DOHH2 (cell line): ENCODE results near the gene TBL2.
A peak's percentile ranks its signal among the peaks of the same experiment; 100 is the strongest.

Experiments
- H3F3A ChIP-seq: fragments of 200-600 bp; sonication (generic), shearing (Covaris generic); 2 replicates; pipeline ENCODE4 v1.6.0; 2016; ENCODE audit warnings: antibody characterized with exemption, mild to moderate bottlenecking; ENCODE audit not compliant: control insufficient read depth, insufficient read depth
- H3K27ac ChIP-seq: fragments of 200-600 bp; sonication (generic); 2 replicates; pipeline ENCODE4 v1.5.1; 2014; ENCODE audit warnings: low read depth, mild to moderate bottlenecking, low read length, moderate library complexity
- H3K27me3 ChIP-seq: fragments of 200-600 bp; sonication (generic); 2 replicates; pipeline ENCODE4 v1.6.1; 2014; ENCODE audit warnings: mild to moderate bottlenecking, low read length, mixed read lengths; ENCODE audit not compliant: control insufficient read depth
- H3K36me3 ChIP-seq: fragments of 200-600 bp; sonication (generic); 2 replicates; pipeline ENCODE4 v1.6.1; 2014; ENCODE audit warnings: mild to moderate bottlenecking, low read length, moderate library complexity, mixed read lengths; ENCODE audit not compliant: control insufficient read depth
- H3K4me1 ChIP-seq: fragments of 200-600 bp; sonication (generic); 2 replicates; pipeline ENCODE4 v1.6.1; 2014; ENCODE audit warnings: mild to moderate bottlenecking, low read length, mixed read lengths; ENCODE audit not compliant: control insufficient read depth
- H3K4me2 ChIP-seq: fragments of 200-600 bp; sonication (generic); 2 replicates; pipeline ENCODE4 v1.6.0; 2014; ENCODE audit warnings: mild to moderate bottlenecking, low read length, moderate library complexity
- H3K4me3 ChIP-seq: fragments of 200-600 bp; sonication (generic); 2 replicates; pipeline ENCODE4 v1.5.1; 2014; ENCODE audit warnings: mild to moderate bottlenecking, low read length, mixed read lengths
- H3K79me2 ChIP-seq: fragments of 200-600 bp; sonication (generic); 2 replicates; pipeline ENCODE4 v1.6.1; 2014; ENCODE audit warnings: mild to moderate bottlenecking, low read length, mixed read lengths; ENCODE audit not compliant: control insufficient read depth
- H3K9me2 ChIP-seq: fragments of 200-600 bp; sonication (generic); replicated peaks from 2 replicates; pipeline ENCODE4 v1.6.1; 2014; ENCODE audit warnings: mild to moderate bottlenecking, low read length, mixed read lengths; ENCODE audit not compliant: control insufficient read depth
- H3K9me3 ChIP-seq: fragments of 200-600 bp; sonication (generic); 2 replicates; pipeline ENCODE4 v1.6.1; 2014; ENCODE audit warnings: antibody characterized with exemption, low read length, mixed read lengths; ENCODE audit not compliant: control insufficient read depth, insufficient read depth
- H4K20me1 ChIP-seq: fragments of 200-600 bp; sonication (generic); 2 replicates; pipeline ENCODE4 v1.6.0; 2014; ENCODE audit warnings: low read depth, mild to moderate bottlenecking, antibody characterized with exemption, low read length, moderate library complexity; ENCODE audit not compliant: control insufficient read depth, insufficient read depth
- EZH2phosphoT487 ChIP-seq: fragments of 200-600 bp; sonication (generic); IDR thresholded peaks from 2 replicates; pipeline ENCODE4 v1.6.1; 2017; ENCODE audit warnings: borderline replicate concordance, mild to moderate bottlenecking, antibody characterized with exemption, low read length, moderate library complexity, mixed read lengths
- TF ChIP-seq, protein P1 (sequence below): fragments of 200-600 bp; sonication (generic); IDR thresholded peaks from one replicate; pipeline ENCODE4 v1.5.1; 2014; ENCODE audit warnings: antibody characterized with exemption, mild to moderate bottlenecking, low read depth, low read length; ENCODE audit not compliant: poor library complexity, severe bottlenecking

TBL2 gene

GRCh38 chr7:73557397-73558257 is 20.8 kb downstream of the TBL2 start, which contains the start of gene BCL7B:
TSS of gene BCL7B (minus strand) at chr7:73557690. CDS start at chr7:73557578, 112 bp downstream.
- TF ChIP-seq, protein P1, sequence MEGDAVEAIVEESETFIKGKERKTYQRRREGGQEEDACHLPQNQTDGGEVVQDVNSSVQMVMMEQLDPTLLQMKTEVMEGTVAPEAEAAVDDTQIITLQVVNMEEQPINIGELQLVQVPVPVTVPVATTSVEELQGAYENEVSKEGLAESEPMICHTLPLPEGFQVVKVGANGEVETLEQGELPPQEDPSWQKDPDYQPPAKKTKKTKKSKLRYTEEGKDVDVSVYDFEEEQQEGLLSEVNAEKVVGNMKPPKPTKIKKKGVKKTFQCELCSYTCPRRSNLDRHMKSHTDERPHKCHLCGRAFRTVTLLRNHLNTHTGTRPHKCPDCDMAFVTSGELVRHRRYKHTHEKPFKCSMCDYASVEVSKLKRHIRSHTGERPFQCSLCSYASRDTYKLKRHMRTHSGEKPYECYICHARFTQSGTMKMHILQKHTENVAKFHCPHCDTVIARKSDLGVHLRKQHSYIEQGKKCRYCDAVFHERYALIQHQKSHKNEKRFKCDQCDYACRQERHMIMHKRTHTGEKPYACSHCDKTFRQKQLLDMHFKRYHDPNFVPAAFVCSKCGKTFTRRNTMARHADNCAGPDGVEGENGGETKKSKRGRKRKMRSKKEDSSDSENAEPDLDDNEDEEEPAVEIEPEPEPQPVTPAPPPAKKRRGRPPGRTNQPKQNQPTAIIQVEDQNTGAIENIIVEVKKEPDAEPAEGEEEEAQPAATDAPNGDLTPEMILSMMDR = no peak
- no peak for TF ChIP-seq EZH2phosphoT487
- peaks cover 34% of the 10 kb centered on the region for H3K36me3 ChIP-seq
- H3K27me3 ChIP-seq = peaks cover 3% of the 10 kb centered on the region; the same call in 1 of the 2 replicates
- H3K9me2 ChIP-seq = no peaks in the 10 kb centered on the region
- H3K9me3 ChIP-seq = no peaks in the 10 kb centered on the region
- peaks cover 10% of the 10 kb centered on the region; the same call in 1 of the 2 replicates for H3F3A ChIP-seq
- peak within 1 kb of the TSS; percentile 87 for H3K4me3 ChIP-seq
- H3K4me2 ChIP-seq = peak within 1 kb of the TSS; percentile 76
- peaks cover 39% of the 10 kb centered on the region for H3K4me1 ChIP-seq
- H4K20me1 ChIP-seq = peaks cover 8% of the 10 kb centered on the region; the same call in 1 of the 2 replicates
- peaks cover 44% of the 10 kb centered on the region for H3K79me2 ChIP-seq
- peak within 1 kb of the TSS; percentile 74 for H3K27ac ChIP-seq

DNA sequence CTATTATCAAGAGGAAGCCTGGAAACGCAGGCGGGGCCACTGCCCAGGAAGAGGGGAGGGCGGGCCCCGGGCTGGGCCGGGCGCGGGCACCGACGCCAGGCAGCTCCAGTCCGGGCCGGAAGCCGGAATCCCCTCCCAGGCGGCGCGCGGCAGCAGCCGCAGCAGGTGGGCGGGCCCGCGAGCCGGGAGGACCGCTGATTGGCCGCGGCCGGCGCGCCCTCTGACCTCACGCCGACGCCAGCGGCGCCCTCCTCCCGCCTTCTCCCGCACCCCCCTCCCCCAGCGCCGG is 21.3 kb downstream of the TBL2 start:
- H4K20me1 ChIP-seq = peaks cover 8% of the 10 kb centered on the region; the same call in 1 of the 2 replicates
- H3K4me3 ChIP-seq = peak overlapping the region; percentile 87
- H3K4me1 ChIP-seq = peaks cover 37% of the 10 kb centered on the region
- H3K36me3 ChIP-seq = peaks cover 40% of the 10 kb centered on the region
- H3F3A ChIP-seq = peaks cover 10% of the 10 kb centered on the region; the same call in 1 of the 2 replicates
- H3K27ac ChIP-seq = peak overlapping the region; percentile 74
- H3K9me2 ChIP-seq = no peaks in the 10 kb centered on the region
- H3K27me3 ChIP-seq = peaks cover 3% of the 10 kb centered on the region; the same call in 1 of the 2 replicates
- no peaks in the 10 kb centered on the region for H3K9me3 ChIP-seq
- peak overlapping the region; percentile 76 for H3K4me2 ChIP-seq
- H3K79me2 ChIP-seq = peaks cover 50% of the 10 kb centered on the region
- TF ChIP-seq, protein P1 = no peak
- no peak for TF ChIP-seq EZH2phosphoT487

DNA sequence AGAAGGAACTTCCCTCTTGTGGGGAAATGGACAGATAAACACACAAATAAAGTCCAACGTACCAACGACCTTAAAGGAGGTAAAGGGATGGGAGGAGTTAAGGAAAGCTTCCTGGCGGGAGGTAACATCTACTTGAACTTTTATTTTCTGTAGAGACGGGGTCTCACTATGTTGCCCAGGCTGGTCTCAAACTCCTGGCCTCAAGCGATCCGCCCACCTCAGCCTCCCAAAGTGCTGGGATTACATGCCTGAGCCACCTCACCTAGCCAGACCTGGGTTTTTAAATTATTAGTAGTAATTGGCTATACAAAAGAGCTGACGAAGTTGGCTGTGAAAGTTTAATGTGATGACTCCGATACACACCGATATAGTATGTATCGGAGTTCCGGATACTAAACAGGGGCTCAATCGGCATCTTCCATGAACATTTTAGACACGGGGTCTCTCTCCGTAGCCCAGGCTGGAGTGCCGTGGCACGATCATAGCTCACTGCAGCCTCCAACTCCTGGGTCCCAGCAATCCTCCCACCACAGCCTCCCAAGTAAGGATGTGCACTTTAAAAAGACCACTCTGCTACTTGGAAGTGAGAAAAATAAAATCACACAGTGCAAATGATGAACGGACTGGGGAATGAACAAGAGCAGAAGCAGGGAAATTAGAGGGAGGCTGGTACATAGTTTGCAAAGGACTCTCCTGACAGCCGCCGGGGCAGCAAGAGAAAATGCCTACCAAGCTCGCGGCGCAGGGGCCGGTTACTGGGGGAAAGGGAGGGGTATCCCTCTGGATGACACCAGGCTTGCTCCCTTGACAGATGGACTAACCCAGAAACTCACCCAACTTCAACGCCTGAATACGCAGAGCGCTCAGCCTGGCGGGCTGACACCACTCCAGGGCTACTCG is 21.9 kb downstream of the TBL2 start:
- H3K79me2 ChIP-seq = peaks cover 55% of the 10 kb centered on the region
- H3K9me2 ChIP-seq = no peaks in the 10 kb centered on the region
- H3K4me1 ChIP-seq = peaks cover 33% of the 10 kb centered on the region
- TF ChIP-seq, protein P1 = no peak
- TF ChIP-seq EZH2phosphoT487 = no peak
- peak overlapping the region; percentile 76 for H3K4me2 ChIP-seq
- H3K36me3 ChIP-seq = peaks cover 45% of the 10 kb centered on the region
- H3K9me3 ChIP-seq = no peaks in the 10 kb centered on the region
- H3K4me3 ChIP-seq = peak overlapping the region; percentile 87
- H3K27me3 ChIP-seq = peaks cover 3% of the 10 kb centered on the region; the same call in 1 of the 2 replicates
- H3F3A ChIP-seq = peaks cover 10% of the 10 kb centered on the region; the same call in 1 of the 2 replicates
- peaks cover 8% of the 10 kb centered on the region; the same call in 1 of the 2 replicates for H4K20me1 ChIP-seq
- peak overlapping the region; percentile 14 for H3K27ac ChIP-seq
